Testis (tissue), 2 donors: ENCODE measurements around the gene RNF220.

Experiments used
- POLR2A ChIP-seq: fragments of 450-650 bp; IDR thresholded peaks from one replicate; pipeline ENCODE4 v1.6.1; 2017; ENCODE audit warnings: antibody characterized with exemption, mild to moderate bottlenecking, moderate library complexity
- TF ChIP-seq, protein P1 (sequence below), 3 experiments: fragments of 450-650 bp in 2 of 3; fragments of 200-600 bp in 1 of 3; sonication (generic) in 1 of 3; IDR thresholded peaks; one replicate each; pipeline ENCODE4 v1.5.1; 2016 to 2019; ENCODE audit warnings: antibody characterized with exemption in 3 of 3, mild to moderate bottlenecking in 2 of 3, moderate library complexity in 1 of 3

GRCh38 chr1:44484155-44484688 lies 79.2 kb downstream of the RNF220 start:
- TF ChIP-seq, protein P1, sequence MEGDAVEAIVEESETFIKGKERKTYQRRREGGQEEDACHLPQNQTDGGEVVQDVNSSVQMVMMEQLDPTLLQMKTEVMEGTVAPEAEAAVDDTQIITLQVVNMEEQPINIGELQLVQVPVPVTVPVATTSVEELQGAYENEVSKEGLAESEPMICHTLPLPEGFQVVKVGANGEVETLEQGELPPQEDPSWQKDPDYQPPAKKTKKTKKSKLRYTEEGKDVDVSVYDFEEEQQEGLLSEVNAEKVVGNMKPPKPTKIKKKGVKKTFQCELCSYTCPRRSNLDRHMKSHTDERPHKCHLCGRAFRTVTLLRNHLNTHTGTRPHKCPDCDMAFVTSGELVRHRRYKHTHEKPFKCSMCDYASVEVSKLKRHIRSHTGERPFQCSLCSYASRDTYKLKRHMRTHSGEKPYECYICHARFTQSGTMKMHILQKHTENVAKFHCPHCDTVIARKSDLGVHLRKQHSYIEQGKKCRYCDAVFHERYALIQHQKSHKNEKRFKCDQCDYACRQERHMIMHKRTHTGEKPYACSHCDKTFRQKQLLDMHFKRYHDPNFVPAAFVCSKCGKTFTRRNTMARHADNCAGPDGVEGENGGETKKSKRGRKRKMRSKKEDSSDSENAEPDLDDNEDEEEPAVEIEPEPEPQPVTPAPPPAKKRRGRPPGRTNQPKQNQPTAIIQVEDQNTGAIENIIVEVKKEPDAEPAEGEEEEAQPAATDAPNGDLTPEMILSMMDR (IDR thresholded peaks at IDR 0.05): no peak
- TF ChIP-seq POLR2A: no peak
